IPS-18c (cell line): ENCODE results near the gene SGCG.
"Not testable (repeated sequence)": the region's sequence is repeated elsewhere in the genome, so short reads cannot be mapped to it uniquely, and the experiment has no call there.

Source experiments
- H3K4me3 ChIP-seq: 2 replicates; pipeline ENCODE4 v1.7.0; 2013; ENCODE audit warnings: low read depth, mild to moderate bottlenecking, low read length, moderate library complexity; ENCODE audit not compliant: insufficient read depth
- H3K9me3 ChIP-seq: one replicate; pipeline ENCODE4 v1.6.1; 2013; ENCODE audit warnings: mild to moderate bottlenecking, low read length, moderate library complexity; ENCODE audit not compliant: control insufficient read depth, insufficient read depth

Gene SGCG

GRCh38 chr13:23180711-23181110 is at the start of gene SGCG:
SGCG (plus strand) TSS chr13:23180979; CDS start chr13:23203695, 22,716 bp downstream.
- Histone ChIP-seq H3K4me3 (no peak within 1 kb of the TSS), H3K9me3 (no peaks in the 10 kb centered on the region)

GRCh38 chr13:23134542-23134941 is 46.2 kb upstream of the SGCG start:
- Histone ChIP-seq H3K9me3 (no peaks in the 10 kb centered on the region), H3K4me3 (no peak overlapping the region)

- peaks cover 2% of the 10 kb centered on the region for H3K9me3 ChIP-seq
- no peak overlapping the region for H3K4me3 ChIP-seq
These were observed 40.3 kb upstream of the SGCG start for GRCh38 chr13:23140492-23140891.

GRCh38 chr13:23141964-23142363 is 38.8 kb upstream of the SGCG start:
- H3K9me3 ChIP-seq = peaks cover 2% of the 10 kb centered on the region
- no peak overlapping the region for H3K4me3 ChIP-seq

GRCh38 chr13:23142607-23143006 is 38.2 kb upstream of the SGCG start:
- H3K9me3 ChIP-seq, H3K4me3 ChIP-seq: not testable (repeated sequence)

- H3K9me3 ChIP-seq = peaks cover 2% of the 10 kb centered on the region
- H3K4me3 ChIP-seq = no peak overlapping the region
These were observed 36.3 kb upstream of the SGCG start for GRCh38 chr13:23144431-23144830.

GRCh38 chr13:23146006-23146405 is 34.8 kb upstream of the SGCG start:
- peaks cover 2% of the 10 kb centered on the region for H3K9me3 ChIP-seq

GRCh38 chr13:23146811-23147625 is 33.8 kb upstream of the SGCG start:
- no peak overlapping the region for H3K4me3 ChIP-seq
- no peaks in the 10 kb centered on the region for H3K9me3 ChIP-seq

More at GRCh38 chr13:23146006-23146405, 34.8 kb upstream of the SGCG start:
- no peak overlapping the region for H3K4me3 ChIP-seq

- H3K4me3 ChIP-seq = no peak overlapping the region
- H3K9me3 ChIP-seq = no peaks in the 10 kb centered on the region
These were observed 33.0 kb upstream of the SGCG start for GRCh38 chr13:23147827-23148226.

- H3K4me3 ChIP-seq = no peak overlapping the region
- no peaks in the 10 kb centered on the region for H3K9me3 ChIP-seq
These were observed 23.0 kb upstream of the SGCG start for GRCh38 chr13:23157781-23158180.

GRCh38 chr13:23159205-23159759 is 21.5 kb upstream of the SGCG start:
- H3K9me3 ChIP-seq = no peaks in the 10 kb centered on the region
- H3K4me3 ChIP-seq = peak overlapping the region; percentile 85

- peaks cover 3% of the 10 kb centered on the region for H3K9me3 ChIP-seq
- H3K4me3 ChIP-seq = peak overlapping the region; percentile 85
These were observed 20.8 kb upstream of the SGCG start for GRCh38 chr13:23159760-23160637.

GRCh38 chr13:23160638-23161480 is 19.9 kb upstream of the SGCG start:
- Histone ChIP-seq H3K9me3 (peaks cover 3% of the 10 kb centered on the region), H3K4me3 (peak overlapping the region; percentile 85)

GRCh38 chr13:23161481-23161825 is 19.3 kb upstream of the SGCG start:
- no peak overlapping the region for H3K4me3 ChIP-seq

GRCh38 chr13:23175920-23176319 is 4.9 kb upstream of the SGCG start:
- H3K9me3 ChIP-seq = no peaks in the 10 kb centered on the region

More at GRCh38 chr13:23161481-23161825, 19.3 kb upstream of the SGCG start:
- peaks cover 3% of the 10 kb centered on the region for H3K9me3 ChIP-seq

GRCh38 chr13:23182142-23182541 is 1.4 kb downstream of the SGCG start:
- H3K9me3 ChIP-seq = no peaks in the 10 kb centered on the region

More at GRCh38 chr13:23175920-23176319, 4.9 kb upstream of the SGCG start:
- H3K4me3 ChIP-seq = no peak overlapping the region

GRCh38 chr13:23183292-23183691 is 2.5 kb downstream of the SGCG start:
- Histone ChIP-seq H3K4me3 (no peak overlapping the region), H3K9me3 (no peaks in the 10 kb centered on the region)

More at GRCh38 chr13:23182142-23182541, 1.4 kb downstream of the SGCG start:
- H3K4me3 ChIP-seq = no peak overlapping the region
